ENCODE measurements around the gene COPB1.
"Not testable (repeated sequence)": the region's sequence is repeated elsewhere in the genome, so short reads cannot be mapped to it uniquely, and the experiment has no call there.

The COPB1 gene

GRCh38 chr11:14499560-14500180 lies at the start of gene COPB1:
Gene COPB1, minus strand, starts transcription at chr11:14499811. Its CDS starts 883 bp downstream, at chr11:14498928.
- peak; percentile 89 for DNase-seq

GRCh38 chr11:14547440-14547839 lies 47.8 kb upstream of the COPB1 start:
- DNase-seq, result no peak

GRCh38 chr11:14546672-14547071 lies 47.1 kb upstream of the COPB1 start:
- DNase-seq, result no peak

- no peak for DNase-seq
Measured at GRCh38 chr11:14544611-14545010, 45.0 kb upstream of the COPB1 start.

GRCh38 chr11:14543260-14543659 lies 43.6 kb upstream of the COPB1 start:
- no peak for DNase-seq

GRCh38 chr11:14542324-14542723 lies 42.7 kb upstream of the COPB1 start:
- no peak for DNase-seq

- DNase-seq, result no peak
Measured at GRCh38 chr11:14541192-14541947, 41.8 kb upstream of the COPB1 start.

- DNase-seq, result no peak
Measured at GRCh38 chr11:14539982-14540421, 40.4 kb upstream of the COPB1 start.

GRCh38 chr11:14538926-14539554 lies 39.4 kb upstream of the COPB1 start:
- no peak for DNase-seq

GRCh38 chr11:14538271-14538925 lies 38.8 kb upstream of the COPB1 start:
- DNase-seq, result no peak

GRCh38 chr11:14537134-14537599 lies 37.6 kb upstream of the COPB1 start:
- DNase-seq, result peak; percentile 20 to 43

- not testable (repeated sequence) for DNase-seq
Measured at GRCh38 chr11:14535166-14535565, 35.6 kb upstream of the COPB1 start.

- DNase-seq, result no peak
Measured at GRCh38 chr11:14529951-14530350, 30.3 kb upstream of the COPB1 start.

- DNase-seq, result no peak
Measured at GRCh38 chr11:14529321-14529720, 29.7 kb upstream of the COPB1 start.

GRCh38 chr11:14522801-14523200 lies 23.2 kb upstream of the COPB1 start:
- DNase-seq, result no peak

- DNase-seq, result no peak
Measured at GRCh38 chr11:14522245-14522644, 22.6 kb upstream of the COPB1 start.

- DNase-seq, result no peak
Measured at GRCh38 chr11:14520747-14521151, 21.1 kb upstream of the COPB1 start.

- peak; percentile 90 for DNase-seq
Measured at GRCh38 chr11:14519917-14520746, 20.5 kb upstream of the COPB1 start, which contains the start of gene PSMA1. Gene PSMA1, minus strand, starts transcription at chr11:14520386. Its CDS starts 87 bp downstream, at chr11:14520299.

- peak; percentile 9 to 12 for DNase-seq
Measured at GRCh38 chr11:14519597-14519916, 19.9 kb upstream of the COPB1 start.

GRCh38 chr11:14518820-14519219 lies 19.2 kb upstream of the COPB1 start:
- DNase-seq, result no peak

GRCh38 chr11:14513800-14514199 lies 14.2 kb upstream of the COPB1 start:
- no peak for DNase-seq

GRCh38 chr11:14506532-14506931 lies 6.9 kb upstream of the COPB1 start:
- DNase-seq, result no peak
